DND-41 (cell line): ENCODE results near the gene SERINC5.
"Not testable (repeated sequence)": the region's sequence is repeated elsewhere in the genome, so short reads cannot be mapped to it uniquely, and the experiment has no call there.

ENCODE experiments used
- ATAC-seq: fragments of 200-7000 bp; cut with Tn5 transposase; 3 replicates; pipeline ENCODE4 v1.9.1; 2021; ENCODE audit warnings: low read depth; ENCODE audit not compliant: insufficient read depth
- DNase-seq: peaks from one replicate; pipeline ENCODE4 v3.0.0-alpha.2; 2020
- H2AFZ ChIP-seq: 2 replicates; pipeline ENCODE4 v1.6.0; 2012; ENCODE audit warnings: low read depth, low read length
- H3K27ac ChIP-seq: 2 replicates; pipeline ENCODE4 v1.5.1; 2012; ENCODE audit warnings: low read length, inconsistent platforms
- H3K27me3 ChIP-seq: fragments of 200-600 bp; sonication (generic); 2 replicates; pipeline ENCODE4 v1.6.0; 2012; ENCODE audit warnings: low read length, mild to moderate bottlenecking, inconsistent platforms; ENCODE audit not compliant: insufficient read depth, poor library complexity
- H3K36me3 ChIP-seq: 2 replicates; pipeline ENCODE4 v1.5.1; 2012; ENCODE audit warnings: low read length, inconsistent platforms; ENCODE audit not compliant: insufficient read depth
- H3K4me1 ChIP-seq: 2 replicates; pipeline ENCODE4 v1.5.1; 2012; ENCODE audit warnings: mild to moderate bottlenecking, low read length; ENCODE audit not compliant: insufficient read depth
- H3K4me2 ChIP-seq: 2 replicates; pipeline ENCODE4 v1.6.0; 2012; ENCODE audit warnings: mild to moderate bottlenecking, moderate library complexity, low read length, inconsistent platforms; ENCODE audit not compliant: insufficient read depth
- H3K4me3 ChIP-seq, 2 experiments: fragments of 200-600 bp in 1 of 2; shearing (Covaris generic) in 1 of 2; 2 replicates each; pipeline ENCODE4 v1.5.1; 2012 to 2016; ENCODE audit warnings: inconsistent platforms in 2 of 2, low read length in 2 of 2, mild to moderate bottlenecking in 2 of 2, low read depth in 1 of 2, moderate library complexity in 1 of 2
- H3K79me2 ChIP-seq: 2 replicates; pipeline ENCODE4 v1.6.0; 2012; ENCODE audit warnings: low read length, inconsistent platforms; ENCODE audit not compliant: insufficient read depth
- H3K9ac ChIP-seq: 2 replicates; pipeline ENCODE4 v1.6.0; 2012; ENCODE audit warnings: low read depth, mild to moderate bottlenecking, inconsistent platforms, low read length, moderate library complexity
- H3K9me3 ChIP-seq: 2 replicates; pipeline ENCODE4 v1.5.1; 2012; ENCODE audit warnings: low read length, moderate library complexity, mild to moderate bottlenecking, inconsistent platforms; ENCODE audit not compliant: insufficient read depth, severe bottlenecking
- H4K20me1 ChIP-seq: 2 replicates; pipeline ENCODE4 v1.6.0; 2012; ENCODE audit warnings: low read length; ENCODE audit not compliant: insufficient read depth
- CTCF ChIP-seq: IDR thresholded peaks from 2 replicates; pipeline ENCODE4 v1.5.1; 2012; ENCODE audit warnings: borderline replicate concordance, low read length, moderate library complexity, mild to moderate bottlenecking; ENCODE audit not compliant: poor library complexity, severe bottlenecking; ENCODE audit errors: extremely low read depth
- EZH2 ChIP-seq: IDR thresholded peaks from 3 replicates; pipeline ENCODE4 v1.6.1; 2012; ENCODE audit warnings: borderline replicate concordance, low read depth, mild to moderate bottlenecking, moderate library complexity, low read length, inconsistent platforms; ENCODE audit not compliant: severe bottlenecking

Gene SERINC5

GRCh38 chr5:80185095-80185494, 70.8 kb downstream of the SERINC5 start:
- Histone ChIP-seq H3K79me2 (peaks cover 65% of the 10 kb centered on the region), H3K9ac (peak overlapping the region; percentile 56; the same call in 1 of the 2 replicates), H3K27me3 (no peaks in the 10 kb centered on the region), H2AFZ (no peak overlapping the region), H3K9me3 (no peaks in the 10 kb centered on the region), H4K20me1 (no peaks in the 10 kb centered on the region), H3K4me2 (no peak overlapping the region), H3K36me3 (no peaks in the 10 kb centered on the region), H3K27ac (peak overlapping the region; percentile 99), H3K4me3 (no peak overlapping the region), H3K4me1 (peaks cover 100% of the 10 kb centered on the region)
- TF ChIP-seq CTCF, result no peak
- no peak for TF ChIP-seq EZH2
- DNase-seq, result no peak
- ATAC-seq, result no peak

- H3K4me2 ChIP-seq, result peak overlapping the region; percentile 28
- no peak for ATAC-seq
- peaks cover 100% of the 10 kb centered on the region for H3K4me1 ChIP-seq
- H3K36me3 ChIP-seq, result no peaks in the 10 kb centered on the region
- H3K9ac ChIP-seq, result peak overlapping the region; percentile 56
- H3K4me3 ChIP-seq, result no peak overlapping the region
- peaks cover 64% of the 10 kb centered on the region for H3K79me2 ChIP-seq
- H3K27ac ChIP-seq, result peak overlapping the region; percentile 99
- no peaks in the 10 kb centered on the region for H4K20me1 ChIP-seq
- no peak overlapping the region for H2AFZ ChIP-seq
- no peaks in the 10 kb centered on the region for H3K27me3 ChIP-seq
- H3K9me3 ChIP-seq, result no peaks in the 10 kb centered on the region
- no peak for DNase-seq
- TF ChIP-seq CTCF (no peak), EZH2 (no peak)
These were observed 71.4 kb downstream of the SERINC5 start for GRCh38 chr5:80184235-80185023.

GRCh38 chr5:80183728-80184234, 72.1 kb downstream of the SERINC5 start:
- peak overlapping the region; percentile 56 for H3K9ac ChIP-seq
- H3K27ac ChIP-seq, result peak overlapping the region; percentile 99
- not testable (repeated sequence) for DNase-seq, H3K9me3 ChIP-seq, H3K36me3 ChIP-seq, H4K20me1 ChIP-seq, H3K4me3 ChIP-seq, H3K27me3 ChIP-seq, ATAC-seq, H2AFZ ChIP-seq
- peak overlapping the region; percentile 28 for H3K4me2 ChIP-seq
- peaks cover 99% of the 10 kb centered on the region for H3K4me1 ChIP-seq
- peaks cover 64% of the 10 kb centered on the region for H3K79me2 ChIP-seq

- Histone ChIP-seq H3K36me3 (no peaks in the 10 kb centered on the region), H3K27ac (peak overlapping the region; percentile 99), H3K79me2 (peaks cover 59% of the 10 kb centered on the region), H2AFZ (no peak overlapping the region), H3K4me1 (peaks cover 91% of the 10 kb centered on the region), H3K4me2 (peak overlapping the region; percentile 53), H3K9ac (peak overlapping the region; percentile 56), H3K9me3 (no peaks in the 10 kb centered on the region), H3K4me3 (peak overlapping the region in 1 of 2 experiments; percentile 23; a peak in 1 of 4 replicates), H4K20me1 (no peaks in the 10 kb centered on the region), H3K27me3 (no peaks in the 10 kb centered on the region)
- no peak for ATAC-seq
- DNase-seq, result peak; percentile 57
- TF ChIP-seq CTCF, result no peak
- TF ChIP-seq EZH2, result no peak
These were observed 72.9 kb downstream of the SERINC5 start for GRCh38 chr5:80182809-80183580.
